Measurements from ENCODE around the gene CTCFL.

The CTCFL gene

GRCh38 chr20:57536120-57536708, 11.3 kb upstream of the CTCFL start:
- no peak overlapping the region for H2BK15ac ChIP-seq (ENCODE audit: low read length)
- H4K8ac ChIP-seq (ENCODE audit: low read depth, low read length), result no peak overlapping the region
- no peak overlapping the region for H2BK120ac ChIP-seq (ENCODE audit: low read depth, low read length)
- no peak overlapping the region for H3K14ac ChIP-seq (ENCODE audit: low read length)
- no peak overlapping the region for H2AFZ ChIP-seq (ENCODE audit: low read length)
- H3K9ac ChIP-seq (ENCODE audit: low read depth, low read length, poor library complexity), result no peak overlapping the region
- no peak overlapping the region for H3K4ac ChIP-seq (ENCODE audit: low read length)
- H3K4me2 ChIP-seq (ENCODE audit: insufficient read depth, low read length, poor library complexity, severe bottlenecking), result no peak overlapping the region
- no peak for DNase-seq (ENCODE audit: low spot score)
- H3K18ac ChIP-seq (ENCODE audit: low read length), result no peak overlapping the region
- no peak overlapping the region for H3K23ac ChIP-seq (ENCODE audit: low read depth, low read length, poor library complexity)
- WGBS, 2 donors (ENCODE audit: extremely low coverage in 2 of 2, insufficient read length in 2 of 2, insufficient replicate concordance in 1 of 2), result no CpG with 5 or more reads among the region's 3 CpGs
- no peak overlapping the region for H3K4me3 ChIP-seq (ENCODE audit: low read length in 2 of 2)
- H3K27ac ChIP-seq (replicated peaks; ENCODE audit: low read length), result no peak overlapping the region
- H4K91ac ChIP-seq (ENCODE audit: low read depth, low read length, poor library complexity), result no peak overlapping the region
- no peak overlapping the region for H2AK5ac ChIP-seq (ENCODE audit: low read depth, low read length)
- peaks cover 0 to 10% (median 3%) of the 10 kb centered on the region in 3 experiments for H3K27me3 ChIP-seq (ENCODE audit: control insufficient read depth in 3 of 3, insufficient read depth in 3 of 3, low read depth in 1 of 3, low read length in 3 of 3)
- no peak overlapping the region for H2BK12ac ChIP-seq (ENCODE audit: low read length)
- H3K9me3 ChIP-seq (replicated peaks in 1 of 2; ENCODE audit: control insufficient read depth in 2 of 2, insufficient read depth in 1 of 2, low read depth in 1 of 2, low read length in 2 of 2), result peaks cover 0 to 19% of the 10 kb centered on the region in 2 donors
- H2BK5ac ChIP-seq (ENCODE audit: low read length), result no peak overlapping the region
- no peaks in the 10 kb centered on the region for H3K79me1 ChIP-seq (ENCODE audit: low read depth, low read length)
- H3K4me1 ChIP-seq (ENCODE audit: control insufficient read depth in 2 of 2, insufficient read depth in 1 of 2, low read depth in 1 of 2, low read length in 2 of 2), result no peaks in the 10 kb centered on the region
- H3K36me3 ChIP-seq (replicated peaks in 1 of 2; ENCODE audit: control insufficient read depth in 2 of 2, insufficient read depth in 2 of 2, low read length in 2 of 2), result no peaks in the 10 kb centered on the region

- H3K36me3 ChIP-seq (replicated peaks in 1 of 2; ENCODE audit: control insufficient read depth in 2 of 2, insufficient read depth in 2 of 2, low read length in 2 of 2), result no peaks in the 10 kb centered on the region
- no peak overlapping the region for H3K23ac ChIP-seq (ENCODE audit: low read depth, low read length, poor library complexity)
- no peak overlapping the region for H3K14ac ChIP-seq (ENCODE audit: low read length)
- H3K9ac ChIP-seq (ENCODE audit: low read depth, low read length, poor library complexity), result no peak overlapping the region
- no peak overlapping the region for H2BK120ac ChIP-seq (ENCODE audit: low read depth, low read length)
- H3K4me3 ChIP-seq (ENCODE audit: low read length in 2 of 2), result no peak overlapping the region
- H3K4me1 ChIP-seq (ENCODE audit: control insufficient read depth in 2 of 2, insufficient read depth in 1 of 2, low read depth in 1 of 2, low read length in 2 of 2), result no peaks in the 10 kb centered on the region
- no CpG with 5 or more reads among the region's 5 CpGs for WGBS, 2 donors (ENCODE audit: extremely low coverage in 2 of 2, insufficient read length in 2 of 2, insufficient replicate concordance in 1 of 2)
- H3K27ac ChIP-seq (replicated peaks; ENCODE audit: low read length), result no peak overlapping the region
- peaks cover 0 to 3% (median 3%) of the 10 kb centered on the region in 3 experiments for H3K27me3 ChIP-seq (ENCODE audit: control insufficient read depth in 3 of 3, insufficient read depth in 3 of 3, low read depth in 1 of 3, low read length in 3 of 3)
- no peak overlapping the region for H3K18ac ChIP-seq (ENCODE audit: low read length)
- no peak overlapping the region for H4K8ac ChIP-seq (ENCODE audit: low read depth, low read length)
- H3K79me1 ChIP-seq (ENCODE audit: low read depth, low read length), result no peaks in the 10 kb centered on the region
- H4K91ac ChIP-seq (ENCODE audit: low read depth, low read length, poor library complexity), result no peak overlapping the region
- H2AK5ac ChIP-seq (ENCODE audit: low read depth, low read length), result no peak overlapping the region
- DNase-seq (ENCODE audit: low spot score), result no peak
- H2BK12ac ChIP-seq (ENCODE audit: low read length), result no peak overlapping the region
- no peak overlapping the region for H3K4me2 ChIP-seq (ENCODE audit: insufficient read depth, low read length, poor library complexity, severe bottlenecking)
- peaks cover 0 to 19% of the 10 kb centered on the region in 2 donors for H3K9me3 ChIP-seq (replicated peaks in 1 of 2; ENCODE audit: control insufficient read depth in 2 of 2, insufficient read depth in 1 of 2, low read depth in 1 of 2, low read length in 2 of 2)
- H2BK5ac ChIP-seq (ENCODE audit: low read length), result no peak overlapping the region
- H2BK15ac ChIP-seq (ENCODE audit: low read length), result no peak overlapping the region
- H3K4ac ChIP-seq (ENCODE audit: low read length), result no peak overlapping the region
- no peak overlapping the region for H2AFZ ChIP-seq (ENCODE audit: low read length)
Measured at GRCh38 chr20:57535297-57535696, 10.4 kb upstream of the CTCFL start.

GRCh38 chr20:57532104-57532503, 7.2 kb upstream of the CTCFL start:
- Histone ChIP-seq H3K23ac (ENCODE audit: low read depth, low read length, poor library complexity) (no peak overlapping the region), H3K9ac (ENCODE audit: low read depth, low read length, poor library complexity) (no peak overlapping the region), H2AFZ (ENCODE audit: low read length) (no peak overlapping the region), H3K27ac (replicated peaks; ENCODE audit: low read length) (no peak overlapping the region), H3K27me3 (ENCODE audit: control insufficient read depth in 3 of 3, insufficient read depth in 3 of 3, low read depth in 1 of 3, low read length in 3 of 3) (peaks cover 0 to 14% (median 0%) of the 10 kb centered on the region in 3 experiments), H2BK5ac (ENCODE audit: low read length) (no peak overlapping the region), H3K9me3 (replicated peaks in 1 of 2; ENCODE audit: control insufficient read depth in 2 of 2, insufficient read depth in 1 of 2, low read depth in 1 of 2, low read length in 2 of 2) (peaks cover 0 to 14% of the 10 kb centered on the region in 2 donors), H3K4me2 (ENCODE audit: insufficient read depth, low read length, poor library complexity, severe bottlenecking) (no peak overlapping the region), H3K14ac (ENCODE audit: low read length) (no peak overlapping the region), H2AK5ac (ENCODE audit: low read depth, low read length) (no peak overlapping the region), H3K4me1 (ENCODE audit: control insufficient read depth in 2 of 2, insufficient read depth in 1 of 2, low read depth in 1 of 2, low read length in 2 of 2) (peaks cover 0 to 1% of the 10 kb centered on the region in 2 donors), H3K4me3 (ENCODE audit: low read length in 2 of 2) (no peak overlapping the region), H3K18ac (ENCODE audit: low read length) (no peak overlapping the region), H2BK15ac (ENCODE audit: low read length) (no peak overlapping the region), H3K79me1 (ENCODE audit: low read depth, low read length) (no peaks in the 10 kb centered on the region), H3K36me3 (replicated peaks in 1 of 2; ENCODE audit: control insufficient read depth in 2 of 2, insufficient read depth in 2 of 2, low read length in 2 of 2) (no peaks in the 10 kb centered on the region), H2BK120ac (ENCODE audit: low read depth, low read length) (no peak overlapping the region), H4K91ac (ENCODE audit: low read depth, low read length, poor library complexity) (no peak overlapping the region), H4K8ac (ENCODE audit: low read depth, low read length) (no peak overlapping the region), H2BK12ac (ENCODE audit: low read length) (no peak overlapping the region), H3K4ac (ENCODE audit: low read length) (no peak overlapping the region)
- no CpG with 5 or more reads among the region's 2 CpGs for WGBS, 2 donors (ENCODE audit: extremely low coverage in 2 of 2, insufficient read length in 2 of 2, insufficient replicate concordance in 1 of 2)
- DNase-seq (ENCODE audit: low spot score), result no peak

- no peak for DNase-seq (ENCODE audit: low spot score)
- Histone ChIP-seq H2BK15ac (ENCODE audit: low read length) (no peak overlapping the region), H2AK5ac (ENCODE audit: low read depth, low read length) (no peak overlapping the region), H4K91ac (ENCODE audit: low read depth, low read length, poor library complexity) (no peak overlapping the region), H3K27ac (replicated peaks; ENCODE audit: low read length) (no peak overlapping the region), H3K9ac (ENCODE audit: low read depth, low read length, poor library complexity) (no peak overlapping the region), H3K27me3 (ENCODE audit: control insufficient read depth in 3 of 3, insufficient read depth in 3 of 3, low read depth in 1 of 3, low read length in 3 of 3) (peaks cover 0 to 11% (median 0%) of the 10 kb centered on the region in 3 experiments), H3K9me3 (replicated peaks in 1 of 2; ENCODE audit: control insufficient read depth in 2 of 2, insufficient read depth in 1 of 2, low read depth in 1 of 2, low read length in 2 of 2) (peaks cover 0 to 6% of the 10 kb centered on the region in 2 donors), H3K14ac (ENCODE audit: low read length) (no peak overlapping the region), H3K4me1 (ENCODE audit: control insufficient read depth in 2 of 2, insufficient read depth in 1 of 2, low read depth in 1 of 2, low read length in 2 of 2) (peaks cover 0 to 2% of the 10 kb centered on the region in 2 donors), H2BK5ac (ENCODE audit: low read length) (no peak overlapping the region), H2BK12ac (ENCODE audit: low read length) (no peak overlapping the region), H3K4me3 (ENCODE audit: low read length in 2 of 2) (no peak overlapping the region), H3K23ac (ENCODE audit: low read depth, low read length, poor library complexity) (no peak overlapping the region), H3K36me3 (replicated peaks in 1 of 2; ENCODE audit: control insufficient read depth in 2 of 2, insufficient read depth in 2 of 2, low read length in 2 of 2) (no peaks in the 10 kb centered on the region), H3K4me2 (ENCODE audit: insufficient read depth, low read length, poor library complexity, severe bottlenecking) (no peak overlapping the region), H3K79me1 (ENCODE audit: low read depth, low read length) (no peaks in the 10 kb centered on the region), H3K4ac (ENCODE audit: low read length) (no peak overlapping the region), H2AFZ (ENCODE audit: low read length) (no peak overlapping the region), H3K18ac (ENCODE audit: low read length) (no peak overlapping the region), H4K8ac (ENCODE audit: low read depth, low read length) (no peak overlapping the region), H2BK120ac (ENCODE audit: low read depth, low read length) (no peak overlapping the region)
- WGBS, 2 donors (ENCODE audit: extremely low coverage in 2 of 2, insufficient read length in 2 of 2, insufficient replicate concordance in 1 of 2), result no CpG with 5 or more reads among the region's 4 CpGs
Measured at GRCh38 chr20:57530327-57530981, 5.5 kb upstream of the CTCFL start.
